K562 (cell line): ENCODE data around the gene OSBPL1A. TPM values are rescaled to one million over a fixed set of nuclear protein-coding genes. Genes with fewer than 3 reads are reported as not detected.

Source experiments
- ATAC-seq: fragments of 200-7000 bp; cut with Tn5 transposase; 3 replicates; pipeline ENCODE4 v1.9.1; 2020; ENCODE audit warnings: moderate library complexity
- BruUV-seq: library from RNA; stranded (reverse); fragments of 400-500 nt; replicated peaks from 2 replicates; lab custom pipeline; 2021; lab: Mats Ljungman, UMichigan
- CTCF ChIA-PET: fragments of 300-600 bp; formaldehyde crosslinking; extraction: SDS; loops from one replicate; lab custom pipeline; 2021; ENCODE audit warnings: low intra/inter-chr PET ratio; lab: Yijun Ruan, JAX
- POLR2A ChIA-PET: fragments of 300-600, 350-650 bp; sonication (Branson Sonifier 250); formaldehyde crosslinking; extraction: SDS; loops from one replicate; lab custom pipeline; 2021; ENCODE audit warnings: antibody characterized with exemption, inconsistent platforms; lab: Yijun Ruan, JAX
- DNase-seq, 4 experiments: peaks; one replicate each; pipeline versions ENCODE4 v3.0.0 to v3.0.0-alpha.2; 2011 to 2018; ENCODE audit warnings: low spot score in 3 of 4, mixed read lengths in 3 of 4; ENCODE audit errors: extremely low read depth in 1 of 4
- FAIRE-seq: peaks from 2 replicates; lab custom pipeline; 2011; peaks lifted over from hg19 to GRCh38; lab: Jason Lieb, UNC
- H2AFZ ChIP-seq: 2 replicates; pipeline ENCODE4 v1.6.0; 2011; ENCODE audit warnings: low read depth, low read length, control low read depth, inconsistent platforms
- H3K27ac ChIP-seq: fragments of 200-600 bp; 3 replicates; pipeline ENCODE4 v1.8.0; 2011; ENCODE audit warnings: low read depth, mild to moderate bottlenecking, control low read depth, inconsistent platforms, low read length, moderate library complexity, mixed read lengths; ENCODE audit errors: extremely low read depth
- H3K27me3 ChIP-seq, 2 experiments: fragments of 300-600 bp in 1 of 2; 2 replicates in 1 of 2; 3 replicates in 1 of 2; pipeline versions ENCODE4 v1.6.0 to v1.8.0; 2011; ENCODE audit warnings: inconsistent platforms in 2 of 2, low read length in 2 of 2, mild to moderate bottlenecking in 1 of 2, mixed read lengths in 1 of 2, moderate library complexity in 1 of 2; ENCODE audit not compliant: control insufficient read depth in 2 of 2, insufficient read depth in 2 of 2
- H3K36me3 ChIP-seq: fragments of 300-600 bp; 3 replicates; pipeline ENCODE4 v1.8.0; 2011; ENCODE audit warnings: mild to moderate bottlenecking, low read length, inconsistent platforms; ENCODE audit not compliant: control insufficient read depth, insufficient read depth
- H3K4me1 ChIP-seq, 2 experiments: fragments of 200-600 bp in 1 of 2; replicated peaks in 1 of 2; 2 replicates in 1 of 2; 3 replicates in 1 of 2; pipeline versions ENCODE4 v1.5.1 to v1.8.0; 2011; ENCODE audit warnings: inconsistent platforms in 2 of 2, low read length in 2 of 2, mild to moderate bottlenecking in 1 of 2, mixed read lengths in 1 of 2, moderate library complexity in 1 of 2; ENCODE audit not compliant: control insufficient read depth in 2 of 2, insufficient read depth in 2 of 2
- H3K4me2 ChIP-seq: 2 replicates; pipeline ENCODE4 v1.6.1; 2011; ENCODE audit warnings: low read length, control low read depth, inconsistent platforms, mixed read lengths; ENCODE audit not compliant: insufficient read depth
- H3K4me3 ChIP-seq: fragments of 200-600 bp; sonication (generic), shearing (Covaris generic); 2 replicates; pipeline ENCODE4 v1.5.1; 2016; ENCODE audit warnings: control low read depth, inconsistent platforms
- H3K79me2 ChIP-seq: fragments of 200-600 bp; 3 replicates; pipeline ENCODE4 v1.8.0; 2011; ENCODE audit warnings: low read length, inconsistent platforms; ENCODE audit not compliant: control insufficient read depth, insufficient read depth
- H3K9ac ChIP-seq, 2 experiments: 2 replicates each; pipeline versions ENCODE4 v1.6.0 to v1.6.1; 2011; ENCODE audit warnings: low read depth in 2 of 2, low read length in 2 of 2, control low read depth in 1 of 2, inconsistent platforms in 1 of 2, mild to moderate bottlenecking in 1 of 2, mixed read lengths in 1 of 2; ENCODE audit not compliant: insufficient read depth in 1 of 2
- H3K9me1 ChIP-seq: one replicate; pipeline ENCODE4 v1.6.0; 2011; ENCODE audit warnings: inconsistent platforms, mild to moderate bottlenecking, low read length, moderate library complexity; ENCODE audit not compliant: control insufficient read depth, insufficient read depth
- H3K9me3 ChIP-seq: replicated peaks from 2 replicates; pipeline ENCODE4 v1.5.1; 2011; ENCODE audit warnings: low read depth, low read length, inconsistent platforms; ENCODE audit not compliant: control insufficient read depth, insufficient read depth
- H4K20me1 ChIP-seq: replicated peaks from 2 replicates; pipeline ENCODE4 v1.6.1; 2011; ENCODE audit warnings: low read length, inconsistent platforms, mixed read lengths; ENCODE audit not compliant: control insufficient read depth, insufficient read depth
- ETS2 ChIP-seq: IDR thresholded peaks from 2 replicates; pipeline ENCODE4 v1.6.1; 2016; ENCODE audit warnings: borderline replicate concordance, missing genetic modification characterization, mild to moderate bottlenecking, moderate library complexity, missing compliant biosample characterization; ENCODE audit not compliant: poor library complexity, severe bottlenecking
- MAFK ChIP-seq: IDR thresholded peaks from 2 replicates; pipeline ENCODE4 v1.6.1; 2011; ENCODE audit warnings: low read length, improper control_type of control experiment
- SRSF1 ChIP-seq: fragments of 200-400 bp; formaldehyde crosslinking; IDR thresholded peaks from 2 replicates; pipeline ENCODE4 v1.6.1; 2017; ENCODE audit warnings: mild to moderate bottlenecking, low read depth, low read length, moderate library complexity
- WGBS: fragments of 100-300 bp; shearing (Covaris generic); methylation state at CpG from one replicate; pipeline ENCODE4 v1.1.6; 2016; ENCODE audit warnings: low coverage, mixed read lengths; ENCODE audit not compliant: insufficient coverage; ENCODE audit errors: missing lambda C conversion rate; 5-methylcytosine and 5-hydroxymethylcytosine counted together
- in situ Hi-C: fragments of 300-500 bp; cut with MboI; formaldehyde crosslinking; loops from 4 replicates; pipeline ENCODE4 v1.15.0; 2018; ENCODE audit warnings: inconsistent platforms, mixed read lengths
- intact Hi-C: fragments of 100-400 bp; cut with micrococcal nuclease; formaldehyde crosslinking; loops from 2 replicates; pipeline ENCODE4 v1.14.2; 2022
- polyA plus RNA-seq, 8 experiments: library from polyadenylated mRNA; depleted of rRNA in 4 of 8; stranded (reverse) in 5 of 8; unstranded in 3 of 8; fragments of >200 nt; fragmentation: Nextera tagmentation in 2 of 8; fragmentation: Illumina TruSeq in 1 of 8; extraction: Ambion mirVana in 2 of 8; extraction: Trizol in 1 of 8; gene quantifications; 2 replicates each; pipeline versions ENCODE4 v1.2.1 to v1.2.3, GENCODE V29; 2011 to 2014; ENCODE audit warnings: inconsistent platforms in 1 of 8, missing spikeins in 1 of 8
- total RNA-seq, 7 experiments: library from RNA; depleted of rRNA in 6 of 7; stranded (reverse); fragments of >200 nt in 6 of 7; fragmentation: Illumina TruSeq in 2 of 7; extraction: Trizol in 2 of 7; gene quantifications; 2 replicates each; pipeline versions ENCODE4 v1.2.1 to v1.2.3, GENCODE V29; 2011 to 2021; ENCODE audit warnings: low replicate concordance in 1 of 7
- TF ChIP-seq, protein P1 (sequence below): fragments of 450-650 bp; conservative IDR thresholded peaks from 2 replicates; pipeline ENCODE4 v1.6.1; 2016; ENCODE audit warnings: missing genetic modification characterization, low read depth, mild to moderate bottlenecking, control low read depth, missing compliant biosample characterization
- TF ChIP-seq, protein P2 (sequence below), 2 experiments: IDR thresholded peaks; 2 replicates each; pipeline ENCODE4 v1.6.1; 2011; ENCODE audit warnings: borderline replicate concordance in 1 of 2, control low read depth in 1 of 2, low read depth in 1 of 2, low read length in 1 of 2, mild to moderate bottlenecking in 1 of 2, mixed read lengths in 1 of 2, moderate library complexity in 1 of 2; ENCODE audit not compliant: insufficient read depth in 1 of 2, insufficient read length in 1 of 2, poor library complexity in 1 of 2, severe bottlenecking in 1 of 2; ENCODE audit errors: extremely low read depth in 1 of 2

The OSBPL1A gene
- total and polyA plus RNA-seq, 9 of the 15 experiments (the other 6 are each of a cell fraction or from before 2014, with no cell fraction given), result 0.40 to 0.49 TPM; not detected in 7

DNA sequence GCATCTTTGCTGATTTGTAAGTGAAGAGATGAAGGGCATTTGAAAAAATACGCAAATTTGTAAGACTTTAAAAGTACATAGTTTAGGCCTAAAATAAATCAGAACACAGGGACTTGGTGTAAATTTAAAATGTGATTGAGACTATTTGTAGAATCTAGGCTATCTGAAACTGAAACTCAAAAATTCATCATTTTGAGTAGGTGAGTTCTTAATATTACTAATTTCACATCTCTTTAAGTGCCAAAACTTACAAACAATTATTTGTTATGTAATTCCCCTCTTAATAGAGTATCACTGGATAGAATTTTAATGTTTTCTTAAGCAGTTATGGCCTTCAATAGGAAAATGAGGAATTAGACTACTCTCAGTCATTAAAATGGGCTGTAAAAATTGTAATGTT is 48.8 kb upstream of the OSBPL1A start:
- intact Hi-C loops, result no loop called here

More for the DNA sequence above, 48.8 kb upstream of the OSBPL1A start:
- 38% methylated on average over 1 of the region's 1 CpG for WGBS
- CTCF ChIA-PET, result no interaction called here
- H3K27ac ChIP-seq, result no peak overlapping the region
- peaks cover 9% of the 10 kb centered on the region; the same call in 1 of the 3 replicates for H3K36me3 ChIP-seq
- H4K20me1 ChIP-seq, result no peaks in the 10 kb centered on the region
- no peaks in the 10 kb centered on the region for H3K27me3 ChIP-seq
- no peak overlapping the region for H3K4me2 ChIP-seq
- no peak overlapping the region for H3K4me3 ChIP-seq
- no peak for ATAC-seq
- H3K9me1 ChIP-seq, result no peaks in the 10 kb centered on the region
- TF ChIP-seq, protein P1, sequence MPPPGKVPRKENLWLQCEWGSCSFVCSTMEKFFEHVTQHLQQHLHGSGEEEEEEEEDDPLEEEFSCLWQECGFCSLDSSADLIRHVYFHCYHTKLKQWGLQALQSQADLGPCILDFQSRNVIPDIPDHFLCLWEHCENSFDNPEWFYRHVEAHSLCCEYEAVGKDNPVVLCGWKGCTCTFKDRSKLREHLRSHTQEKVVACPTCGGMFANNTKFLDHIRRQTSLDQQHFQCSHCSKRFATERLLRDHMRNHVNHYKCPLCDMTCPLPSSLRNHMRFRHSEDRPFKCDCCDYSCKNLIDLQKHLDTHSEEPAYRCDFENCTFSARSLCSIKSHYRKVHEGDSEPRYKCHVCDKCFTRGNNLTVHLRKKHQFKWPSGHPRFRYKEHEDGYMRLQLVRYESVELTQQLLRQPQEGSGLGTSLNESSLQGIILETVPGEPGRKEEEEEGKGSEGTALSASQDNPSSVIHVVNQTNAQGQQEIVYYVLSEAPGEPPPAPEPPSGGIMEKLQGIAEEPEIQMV (tag), result no peak
- no peak for TF ChIP-seq ETS2 (tag)
- TF ChIP-seq MAFK, result no peak
- TF ChIP-seq, protein P2, sequence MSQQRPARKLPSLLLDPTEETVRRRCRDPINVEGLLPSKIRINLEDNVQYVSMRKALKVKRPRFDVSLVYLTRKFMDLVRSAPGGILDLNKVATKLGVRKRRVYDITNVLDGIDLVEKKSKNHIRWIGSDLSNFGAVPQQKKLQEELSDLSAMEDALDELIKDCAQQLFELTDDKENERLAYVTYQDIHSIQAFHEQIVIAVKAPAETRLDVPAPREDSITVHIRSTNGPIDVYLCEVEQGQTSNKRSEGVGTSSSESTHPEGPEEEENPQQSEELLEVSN (IDR thresholded peaks at IDR 0.05; ENCODE audit: borderline replicate concordance in 1 of 2, extremely low read depth in 1 of 2, insufficient read depth in 1 of 2, insufficient read length in 1 of 2, low read depth in 1 of 2, low read length in 1 of 2, poor library complexity in 1 of 2, severe bottlenecking in 1 of 2), result no peak
- no peak for TF ChIP-seq SRSF1
- no peaks in the 10 kb centered on the region for H3K9me3 ChIP-seq
- in situ Hi-C loops, result no loop called here
- H3K4me1 ChIP-seq, result no peaks in the 10 kb centered on the region
- POLR2A ChIA-PET, result interaction anchor here (0.6 kb wide), 1 partner anchor 12 kb away, joined by 3 read pairs; no protein-coding TSS in a partner anchor
- DNase-seq, result no peak
- H3K79me2 ChIP-seq, result no peaks in the 10 kb centered on the region
- H3K9ac ChIP-seq, result no peak overlapping the region
- no peak overlapping the region for H2AFZ ChIP-seq
- FAIRE-seq, result no peak
- no TSS peak for BruUV-seq
